Activated CD8-positive, alpha-beta memory T cell treated with anti-CD3 and anti-CD28 coated beads for 36 hours (primary cell): ENCODE measurements around the gene MRPS18A. TPM values are rescaled to one million over a fixed set of nuclear protein-coding genes. Genes with fewer than 3 reads are reported as not detected.
"Not testable (repeated sequence)": the region's sequence is repeated elsewhere in the genome, so short reads cannot be mapped to it uniquely, and the experiment has no call there.

Experiments
- CTCF ChIA-PET: fragments of 350-600 bp; sonication (Branson Sonifier 250); formaldehyde crosslinking; loops from one replicate; lab custom pipeline; 2021; ENCODE audit warnings: antibody characterized with exemption; lab: Charles Lee
- POLR2A ChIA-PET: fragments of 350-600 bp; sonication (Branson Sonifier 250); formaldehyde crosslinking; loops from one replicate; lab custom pipeline; 2021; ENCODE audit warnings: antibody characterized with exemption; lab: Charles Lee
- total RNA-seq, 2 experiments: library from RNA; stranded (reverse); gene quantifications; one replicate each; pipeline ENCODE4 v1.2.3, GENCODE V29; 2021

The MRPS18A gene
- total RNA-seq, 2 experiments from 2014 or later = 55.0 to 60.7 TPM

GRCh38 chr6:43666196-43666920 is 21.2 kb downstream of the MRPS18A start:
- ChIA-PET CTCF (interaction anchor here (0.7 to 4.8 kb wide), 13 partner anchors 10 to 413 kb away, joined by 3 to 30 read pairs (median 7); partner anchors contain the start of genes MRPS18A and VEGFA), POLR2A (interaction anchor here (0.6 kb wide), 1 partner anchor 514 kb away, joined by 5 read pairs; no protein-coding TSS in a partner anchor)

- POLR2A ChIA-PET = interaction anchor here (1.5 kb wide), 1 partner anchor 105 kb away, joined by 3 read pairs; the partner anchor contains the start of gene VEGFA
- CTCF ChIA-PET = interaction anchor here (1.2 to 4.8 kb wide), 7 partner anchors 9 to 414 kb away, joined by 3 to 30 read pairs (median 7); partner anchors contain the start of gene VEGFA
These were observed 22.2 kb downstream of the MRPS18A start for GRCh38 chr6:43665376-43665775.

- POLR2A ChIA-PET = not testable (repeated sequence)
- CTCF ChIA-PET = interaction anchor here (0.7 to 1.1 kb wide), 3 partner anchors 27 to 106 kb away, joined by 3 read pairs; no protein-coding TSS in a partner anchor
These were observed 24.6 kb downstream of the MRPS18A start for GRCh38 chr6:43662948-43663347.

GRCh38 chr6:43658161-43658560 is 29.4 kb downstream of the MRPS18A start:
- CTCF ChIA-PET = interaction anchor here (0.9 kb wide), 1 partner anchor 28 kb away, joined by 3 read pairs; no protein-coding TSS in a partner anchor

GRCh38 chr6:43657221-43657802 is 30.3 kb downstream of the MRPS18A start:
- POLR2A ChIA-PET = no interaction called here
- CTCF ChIA-PET = interaction anchor here (0.9 to 1.6 kb wide), 2 partner anchors 9 to 28 kb away, joined by 3 read pairs; no protein-coding TSS in a partner anchor

More at GRCh38 chr6:43658161-43658560, 29.4 kb downstream of the MRPS18A start:
- POLR2A ChIA-PET = no interaction called here

GRCh38 chr6:43652822-43653221 is 34.8 kb downstream of the MRPS18A start:
- POLR2A ChIA-PET = not testable (repeated sequence)
- CTCF ChIA-PET = interaction anchor here (0.7 to 1.0 kb wide), 2 partner anchors 17 to 36 kb away, joined by 3 to 4 read pairs; no protein-coding TSS in a partner anchor

- ChIA-PET POLR2A (no interaction called here), CTCF (interaction anchor here (1.4 kb wide), 1 partner anchor 18 kb away, joined by 4 read pairs; no protein-coding TSS in a partner anchor)
These were observed 39.3 kb downstream of the MRPS18A start for GRCh38 chr6:43648248-43648647.

GRCh38 chr6:43647613-43648012 is 40.0 kb downstream of the MRPS18A start:
- ChIA-PET POLR2A (no interaction called here), CTCF (interaction anchor here (1.4 kb wide), 1 partner anchor 19 kb away, joined by 4 read pairs; no protein-coding TSS in a partner anchor)

- POLR2A ChIA-PET = interaction anchor here (2.6 kb wide), 1 partner anchor 16 kb away, joined by 8 read pairs; the partner anchor contains the start of gene GTPBP2
- CTCF ChIA-PET = interaction anchor here (0.6 to 2.2 kb wide), 5 partner anchors 9 to 22 kb away, joined by 3 to 7 read pairs (median 4); partner anchors contain the start of gene MAD2L1BP
These were observed 42.0 kb downstream of the MRPS18A start for GRCh38 chr6:43645613-43645964.

GRCh38 chr6:43644940-43645612 is 42.5 kb downstream of the MRPS18A start, which contains the start of gene RSPH9:
Gene RSPH9, plus strand, starts transcription at chr6:43645036. Its CDS starts 63 bp downstream, at chr6:43645099.
- POLR2A ChIA-PET = interaction anchor here (2.6 kb wide), 1 partner anchor 16 kb away, joined by 8 read pairs; the partner anchor contains the start of gene GTPBP2
- CTCF ChIA-PET = interaction anchor here (0.6 to 2.2 kb wide), 4 partner anchors 9 to 23 kb away, joined by 3 to 7 read pairs (median 5); partner anchors contain the start of gene MAD2L1BP

GRCh38 chr6:43639984-43640800 is 47.4 kb downstream of the MRPS18A start:
- CTCF ChIA-PET = no interaction called here
- POLR2A ChIA-PET = no interaction called here

- ChIA-PET POLR2A (no interaction called here), CTCF (interaction anchor here (0.9 to 1.8 kb wide), 3 partner anchors 9 to 31 kb away, joined by 4 to 6 read pairs (median 6); partner anchors contain the start of gene RSPH9)
These were observed 51.3 kb downstream of the MRPS18A start for GRCh38 chr6:43636308-43636659.

GRCh38 chr6:43635387-43636307 is 51.9 kb downstream of the MRPS18A start, which contains the start of gene MAD2L1BP:
Gene MAD2L1BP, plus strand, starts transcription at chr6:43635840. Its CDS starts 36 bp downstream, at chr6:43635876.
- ChIA-PET POLR2A (no interaction called here), CTCF (interaction anchor here (0.9 to 1.8 kb wide), 3 partner anchors 9 to 32 kb away, joined by 4 to 6 read pairs (median 6); partner anchors contain the start of gene RSPH9)

- CTCF ChIA-PET = no interaction called here
- POLR2A ChIA-PET = no interaction called here
These were observed 52.8 kb downstream of the MRPS18A start for GRCh38 chr6:43634702-43635303.

- CTCF ChIA-PET = interaction anchor here (0.6 to 1.2 kb wide), 2 partner anchors 34 to 496 kb away, joined by 4 to 10 read pairs; no protein-coding TSS in a partner anchor
- POLR2A ChIA-PET = interaction anchor here (0.7 kb wide), 1 partner anchor 92 kb away, joined by 4 read pairs; no protein-coding TSS in a partner anchor
These were observed 54.6 kb downstream of the MRPS18A start for GRCh38 chr6:43633002-43633401.

GRCh38 chr6:43630980-43631619 is 56.5 kb downstream of the MRPS18A start:
- CTCF ChIA-PET = interaction anchor here (0.7 kb wide), 1 partner anchor 15 kb away, joined by 3 read pairs; no protein-coding TSS in a partner anchor
- POLR2A ChIA-PET = no interaction called here
